Neuronal stem cell (in vitro differentiated cells): Measurements from ENCODE around the gene SMIM41.

ENCODE experiments used
- DNase-seq: peaks from one replicate; pipeline ENCODE4 v3.0.0-alpha.2; 2013; ENCODE audit warnings: low spot score
- H2AFZ ChIP-seq: one replicate; pipeline ENCODE4 v1.6.1; 2013; ENCODE audit warnings: mild to moderate bottlenecking, low read length, inconsistent platforms
- H2AK5ac ChIP-seq: 2 replicates; pipeline ENCODE4 v1.6.1; 2013; ENCODE audit warnings: low read depth, mild to moderate bottlenecking, inconsistent platforms, low read length, moderate library complexity, mixed read lengths
- H2BK120ac ChIP-seq: 2 replicates; pipeline ENCODE4 v1.6.1; 2013; ENCODE audit warnings: low read depth, mild to moderate bottlenecking, inconsistent platforms, low read length, moderate library complexity, mixed read lengths
- H2BK12ac ChIP-seq: one replicate; pipeline ENCODE4 v1.6.1; 2013; ENCODE audit warnings: low read length, inconsistent platforms
- H2BK15ac ChIP-seq: 2 replicates; pipeline ENCODE4 v1.6.1; 2013; ENCODE audit warnings: mild to moderate bottlenecking, low read length, inconsistent platforms, mixed read lengths
- H2BK5ac ChIP-seq: one replicate; pipeline ENCODE4 v1.6.1; 2013; ENCODE audit warnings: inconsistent platforms, mild to moderate bottlenecking, low read length, moderate library complexity
- H3K14ac ChIP-seq: one replicate; pipeline ENCODE4 v1.6.1; 2013; ENCODE audit warnings: low read length, inconsistent platforms
- H3K18ac ChIP-seq: 2 replicates; pipeline ENCODE4 v1.6.1; 2013; ENCODE audit warnings: low read length, inconsistent platforms
- H3K23ac ChIP-seq: 2 replicates; pipeline ENCODE4 v1.6.1; 2013; ENCODE audit warnings: low read depth, mild to moderate bottlenecking, mixed read lengths, low read length, inconsistent platforms; ENCODE audit not compliant: poor library complexity
- H3K27ac ChIP-seq: replicated peaks from 3 replicates; pipeline ENCODE4 v1.5.1; 2013; ENCODE audit warnings: low read length, inconsistent platforms
- H3K27me3 ChIP-seq, 3 experiments: 2 replicates each; pipeline ENCODE4 v1.6.1; 2013; ENCODE audit warnings: low read length in 3 of 3, mild to moderate bottlenecking in 2 of 3, inconsistent platforms in 1 of 3, low read depth in 1 of 3, mixed read lengths in 1 of 3, moderate library complexity in 1 of 3; ENCODE audit not compliant: control insufficient read depth in 3 of 3, insufficient read depth in 3 of 3
- H3K36me3 ChIP-seq, 2 donors: replicated peaks in 1 of 2; 2 replicates each; pipeline ENCODE4 v1.6.1; 2013; ENCODE audit warnings: low read length in 2 of 2; ENCODE audit not compliant: control insufficient read depth in 2 of 2, insufficient read depth in 2 of 2
- H3K4ac ChIP-seq: 2 replicates; pipeline ENCODE4 v1.6.1; 2013; ENCODE audit warnings: inconsistent platforms, mild to moderate bottlenecking, low read length, moderate library complexity
- H3K4me1 ChIP-seq, 2 donors: 1 replicate in 1 of 2; 2 replicates in 1 of 2; pipeline ENCODE4 v1.6.1; 2013; ENCODE audit warnings: low read length in 2 of 2, low read depth in 1 of 2; ENCODE audit not compliant: control insufficient read depth in 2 of 2, insufficient read depth in 1 of 2
- H3K4me2 ChIP-seq: one replicate; pipeline ENCODE4 v1.6.1; 2013; ENCODE audit warnings: mild to moderate bottlenecking, low read length, inconsistent platforms; ENCODE audit not compliant: insufficient read depth, poor library complexity, severe bottlenecking
- H3K4me3 ChIP-seq, 2 donors: 2 replicates each; pipeline ENCODE4 v1.5.1; 2013; ENCODE audit warnings: low read length in 2 of 2, mild to moderate bottlenecking in 2 of 2, inconsistent platforms in 1 of 2, moderate library complexity in 1 of 2
- H3K79me1 ChIP-seq: one replicate; pipeline ENCODE4 v1.6.1; 2013; ENCODE audit warnings: low read depth, mild to moderate bottlenecking, inconsistent platforms, low read length, moderate library complexity
- H3K9ac ChIP-seq: one replicate; pipeline ENCODE4 v1.6.1; 2013; ENCODE audit warnings: mild to moderate bottlenecking, low read depth, low read length, inconsistent platforms; ENCODE audit not compliant: poor library complexity
- H3K9me3 ChIP-seq, 2 donors: replicated peaks in 1 of 2; 2 replicates each; pipeline versions ENCODE3 to v1.6.1; 2013; ENCODE audit warnings: low read length in 2 of 2, mild to moderate bottlenecking in 2 of 2, inconsistent platforms in 1 of 2, low read depth in 1 of 2, mixed read lengths in 1 of 2, moderate library complexity in 1 of 2; ENCODE audit not compliant: control insufficient read depth in 2 of 2, insufficient read depth in 1 of 2
- H4K8ac ChIP-seq: one replicate; pipeline ENCODE4 v1.6.1; 2013; ENCODE audit warnings: low read depth, mild to moderate bottlenecking, inconsistent platforms, low read length, moderate library complexity
- H4K91ac ChIP-seq: one replicate; pipeline ENCODE4 v1.6.1; 2013; ENCODE audit warnings: low read length, low read depth, mild to moderate bottlenecking, inconsistent platforms; ENCODE audit not compliant: poor library complexity
- WGBS, 2 donors: extraction: QIAGEN DNeasy Blood & Tissue Kit; methylation state at CpG; one replicate each; pipeline ENCODE4 v1.1.7; 2013; ENCODE audit warnings: missing lambda C conversion rate in 2 of 2, mixed read lengths in 1 of 2; ENCODE audit not compliant: insufficient read length in 2 of 2, insufficient replicate concordance in 1 of 2; ENCODE audit errors: extremely low coverage in 2 of 2; 5-methylcytosine and 5-hydroxymethylcytosine counted together

The SMIM41 gene

GRCh38 chr12:52119398-52120254 lies 40.1 kb downstream of the SMIM41 start:
- Histone ChIP-seq H2AFZ (peak overlapping the region; percentile 35), H2BK5ac (no peak overlapping the region), H2BK15ac (no peak overlapping the region), H3K9me3 (no peaks in the 10 kb centered on the region), H3K4ac (no peak overlapping the region), H3K79me1 (no peaks in the 10 kb centered on the region), H3K4me2 (no peak overlapping the region), H3K18ac (no peak overlapping the region), H4K91ac (no peak overlapping the region), H2BK120ac (no peak overlapping the region), H3K23ac (no peak overlapping the region), H2AK5ac (peak overlapping the region; percentile 53), H3K36me3 (no peaks in the 10 kb centered on the region), H3K9ac (no peak overlapping the region), H2BK12ac (no peak overlapping the region), H3K14ac (no peak overlapping the region), H3K4me3 (no peak overlapping the region), H3K4me1 (peaks cover 2% of the 10 kb centered on the region in 2 donors), H3K27ac (no peak overlapping the region), H4K8ac (no peak overlapping the region), H3K27me3 (peaks cover 0 to 32% (median 0%) of the 10 kb centered on the region in 3 experiments)
- peak; percentile 64 for DNase-seq
- no CpG with 5 or more reads among the region's 23 CpGs for WGBS, 2 donors

- H2BK5ac ChIP-seq: no peak overlapping the region
- H3K27me3 ChIP-seq: peaks cover 0 to 31% (median 0%) of the 10 kb centered on the region in 3 experiments
- no peak overlapping the region for H4K91ac ChIP-seq
- H3K9ac ChIP-seq: no peak overlapping the region
- H2AK5ac ChIP-seq: peak overlapping the region; percentile 53
- H3K9me3 ChIP-seq: no peaks in the 10 kb centered on the region
- peaks cover 14 to 16% of the 10 kb centered on the region in 2 donors for H3K4me1 ChIP-seq
- no peak overlapping the region for H3K4me3 ChIP-seq
- H4K8ac ChIP-seq: no peak overlapping the region
- WGBS, 2 donors: no CpG with 5 or more reads among the region's 19 CpGs
- peak overlapping the region; percentile 28 for H2AFZ ChIP-seq
- no peak overlapping the region for H3K23ac ChIP-seq
- no peak overlapping the region for H3K4me2 ChIP-seq
- no peak overlapping the region for H3K4ac ChIP-seq
- H2BK15ac ChIP-seq: peak overlapping the region; percentile 18
- H3K27ac ChIP-seq: no peak overlapping the region
- DNase-seq: no peak
- peak overlapping the region; percentile 82 for H2BK12ac ChIP-seq
- no peaks in the 10 kb centered on the region for H3K79me1 ChIP-seq
- H3K14ac ChIP-seq: no peak overlapping the region
- no peak overlapping the region for H2BK120ac ChIP-seq
- H3K18ac ChIP-seq: no peak overlapping the region
- H3K36me3 ChIP-seq: no peaks in the 10 kb centered on the region
These were observed 41.7 kb downstream of the SMIM41 start for GRCh38 chr12:52120951-52121823.

GRCh38 chr12:52121824-52122539 lies 42.5 kb downstream of the SMIM41 start:
- Histone ChIP-seq H2BK15ac (peak overlapping the region; percentile 18), H3K14ac (no peak overlapping the region), H3K4ac (no peak overlapping the region), H2BK120ac (no peak overlapping the region), H4K91ac (no peak overlapping the region), H2BK12ac (no peak overlapping the region), H3K18ac (peak overlapping the region; percentile 61), H4K8ac (no peak overlapping the region), H2AFZ (peak overlapping the region; percentile 28), H3K23ac (no peak overlapping the region), H3K4me2 (no peak overlapping the region), H3K79me1 (no peaks in the 10 kb centered on the region), H3K27me3 (peaks cover 0 to 27% (median 0%) of the 10 kb centered on the region in 3 experiments), H3K27ac (no peak overlapping the region), H3K9me3 (no peaks in the 10 kb centered on the region), H2AK5ac (no peak overlapping the region), H2BK5ac (no peak overlapping the region), H3K36me3 (no peaks in the 10 kb centered on the region), H3K4me1 (peaks cover 16% of the 10 kb centered on the region in 2 donors), H3K9ac (no peak overlapping the region), H3K4me3 (no peak overlapping the region)
- no CpG with 5 or more reads among the region's 18 CpGs for WGBS, 2 donors
- peak; percentile 59 for DNase-seq
